ENCODE data around the gene CHRM2. TPM values are rescaled to one million over a fixed set of nuclear protein-coding genes. Genes with fewer than 3 reads are reported as not detected.

The CHRM2 gene
- total and polyA plus RNA-seq, 2 experiments from 2014 or later: 0.21 to 0.35 TPM

DNA sequence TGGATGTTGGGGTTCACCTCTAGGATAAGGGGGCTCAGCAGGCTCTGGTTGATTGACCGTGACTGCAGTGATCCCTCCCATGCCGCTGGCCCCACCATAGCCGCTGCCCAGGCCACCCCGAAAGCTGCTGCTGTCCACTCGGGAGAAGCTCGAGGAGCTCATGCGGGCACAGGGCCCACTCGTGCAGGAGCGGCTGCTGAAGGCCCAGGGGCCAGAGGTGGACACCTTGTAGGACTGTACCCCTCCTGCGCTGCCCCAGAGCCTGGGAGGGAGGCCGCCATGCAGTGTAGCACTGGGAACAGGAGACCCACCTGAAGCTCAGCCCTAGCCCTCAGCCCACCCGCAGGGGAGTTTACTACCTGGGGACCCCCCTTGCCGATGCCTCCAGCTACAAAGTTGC lies 70.0 kb downstream of the CHRM2 start:
- H3K9me3 Mint-ChIP-seq: no peaks in the 10 kb centered on the region

More for the DNA sequence above, 70.0 kb downstream of the CHRM2 start:
- Histone ChIP-seq H3K4me1 (ENCODE audit: insufficient read depth) (no peaks in the 10 kb centered on the region), H3K27ac (ENCODE audit: low read depth) (no peak overlapping the region), H3K9me2 (ENCODE audit: insufficient read depth) (no peaks in the 10 kb centered on the region), H3K4me3 (no peak overlapping the region), H3K4me2 (no peak overlapping the region), H4K20me1 (replicated peaks; ENCODE audit: insufficient read depth) (no peaks in the 10 kb centered on the region), H2AFZ (no peak overlapping the region), H3K36me3 (ENCODE audit: insufficient read depth) (no peaks in the 10 kb centered on the region), H3K79me2 (replicated peaks; ENCODE audit: insufficient read depth) (no peaks in the 10 kb centered on the region), H3F3A (replicated peaks; ENCODE audit: low read depth) (no peaks in the 10 kb centered on the region), H3K27me3 (ENCODE audit: insufficient read depth) (no peaks in the 10 kb centered on the region)
- DNase-seq (ENCODE audit: low spot score) (no peak), ATAC-seq (no peak)
- H3K36me3 Mint-ChIP-seq (ENCODE audit: low read depth): no peaks in the 10 kb centered on the region; the same call in 2 of the 3 replicates
- H3K27me3 Mint-ChIP-seq (ENCODE audit: insufficient read depth, low read depth, poor library complexity): no peaks in the 10 kb centered on the region
- no peak overlapping the region for H3K27ac Mint-ChIP-seq
- no peak overlapping the region for H3K4me3 Mint-ChIP-seq
- TF ChIP-seq STAT1 (IDR thresholded peaks at IDR 0.05; ENCODE audit: unreplicated experiment) (no peak), NANOG (IDR thresholded peaks at IDR 0.05; ENCODE audit: borderline replicate concordance) (no peak), CREB1 (CRISPR knock-in tag; IDR thresholded peaks at IDR 0.05; ENCODE audit: low read depth) (no peak), JUNB (IDR thresholded peaks at IDR 0.05; ENCODE audit: unreplicated experiment) (no peak), POLR2AphosphoS5 (IDR thresholded peaks at IDR 0.05; ENCODE audit: low read depth) (no peak), ETS1 (IDR thresholded peaks at IDR 0.05) (no peak), ZNF462 (CRISPR knock-in tag; IDR thresholded peaks at IDR 0.05) (no peak), REST (IDR thresholded peaks at IDR 0.05; ENCODE audit: unreplicated experiment) (no peak), EZH2 (IDR thresholded peaks at IDR 0.05; ENCODE audit: low read depth, unreplicated experiment) (no peak)
- H3K4me1 Mint-ChIP-seq: peaks cover 9% of the 10 kb centered on the region
